GM18870 (cell line): ENCODE measurements around the gene RAB11FIP4.
"Not testable (repeated sequence)": the region's sequence is repeated elsewhere in the genome, so short reads cannot be mapped to it uniquely, and the experiment has no call there.

Experiments used
- ATAC-seq: cut with Tn5 transposase; IDR thresholded peaks from one replicate; pipeline ENCODE4 v1.9.1; 2021; ENCODE audit warnings: moderate library complexity; ENCODE audit not compliant: unreplicated experiment

The RAB11FIP4 gene, protein sequence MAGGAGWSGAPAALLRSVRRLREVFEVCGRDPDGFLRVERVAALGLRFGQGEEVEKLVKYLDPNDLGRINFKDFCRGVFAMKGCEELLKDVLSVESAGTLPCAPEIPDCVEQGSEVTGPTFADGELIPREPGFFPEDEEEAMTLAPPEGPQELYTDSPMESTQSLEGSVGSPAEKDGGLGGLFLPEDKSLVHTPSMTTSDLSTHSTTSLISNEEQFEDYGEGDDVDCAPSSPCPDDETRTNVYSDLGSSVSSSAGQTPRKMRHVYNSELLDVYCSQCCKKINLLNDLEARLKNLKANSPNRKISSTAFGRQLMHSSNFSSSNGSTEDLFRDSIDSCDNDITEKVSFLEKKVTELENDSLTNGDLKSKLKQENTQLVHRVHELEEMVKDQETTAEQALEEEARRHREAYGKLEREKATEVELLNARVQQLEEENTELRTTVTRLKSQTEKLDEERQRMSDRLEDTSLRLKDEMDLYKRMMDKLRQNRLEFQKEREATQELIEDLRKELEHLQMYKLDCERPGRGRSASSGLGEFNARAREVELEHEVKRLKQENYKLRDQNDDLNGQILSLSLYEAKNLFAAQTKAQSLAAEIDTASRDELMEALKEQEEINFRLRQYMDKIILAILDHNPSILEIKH

DNA sequence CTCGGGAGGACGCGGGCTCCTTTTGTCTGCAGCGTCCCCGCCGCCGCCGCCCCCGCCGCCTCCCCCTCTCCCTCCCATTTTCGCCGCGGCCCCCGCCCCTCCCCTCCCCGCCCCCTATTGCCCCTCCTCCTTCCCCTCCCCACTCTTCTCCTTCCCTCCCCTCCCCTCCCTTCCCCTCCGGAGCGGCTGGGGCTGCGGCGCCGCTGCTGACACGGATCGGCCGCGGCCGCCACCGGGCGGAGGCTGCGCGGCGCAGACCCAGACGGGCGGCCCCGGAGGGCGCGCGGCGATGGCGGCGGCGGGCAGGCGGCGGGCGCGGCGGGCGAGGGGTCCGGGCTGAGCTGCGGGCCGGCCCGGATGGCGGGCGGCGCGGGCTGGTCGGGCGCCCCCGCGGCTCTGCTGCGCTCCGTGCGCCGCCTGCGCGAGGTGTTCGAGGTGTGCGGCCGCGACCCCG is at the start of gene RAB11FIP4:
Gene RAB11FIP4 (plus strand): TSS at position 180 of the 454 bp plus-strand sequence. CDS start 178 bp downstream, at position 358.
- ATAC-seq = no peak

DNA sequence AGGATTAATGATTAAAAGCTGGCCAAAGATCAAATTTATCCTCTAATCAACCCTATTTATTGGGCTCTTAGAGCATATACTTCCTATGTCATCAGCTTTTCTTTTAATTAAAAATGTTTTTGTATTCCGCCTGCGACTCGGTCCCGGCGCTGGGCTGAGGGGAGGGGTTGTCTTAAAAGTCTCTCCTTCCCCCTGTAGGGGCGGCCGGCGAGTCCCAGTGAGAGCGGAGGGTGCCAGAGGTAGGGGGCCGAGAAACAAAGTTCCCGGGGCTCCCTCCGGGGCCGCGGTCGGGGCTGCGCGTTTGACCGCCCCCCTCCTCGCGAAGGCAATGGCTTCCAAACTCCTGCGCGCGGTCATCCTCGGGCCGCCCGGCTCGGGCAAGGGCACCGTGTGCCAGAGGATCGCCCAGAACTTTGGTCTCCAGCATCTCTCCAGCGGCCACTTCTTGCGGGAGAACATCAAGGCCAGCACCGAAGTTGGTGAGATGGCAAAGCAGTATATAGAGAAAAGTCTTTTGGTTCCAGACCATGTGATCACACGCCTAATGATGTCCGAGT is 46.2 kb upstream of the RAB11FIP4 start:
- not testable (repeated sequence) for ATAC-seq

DNA sequence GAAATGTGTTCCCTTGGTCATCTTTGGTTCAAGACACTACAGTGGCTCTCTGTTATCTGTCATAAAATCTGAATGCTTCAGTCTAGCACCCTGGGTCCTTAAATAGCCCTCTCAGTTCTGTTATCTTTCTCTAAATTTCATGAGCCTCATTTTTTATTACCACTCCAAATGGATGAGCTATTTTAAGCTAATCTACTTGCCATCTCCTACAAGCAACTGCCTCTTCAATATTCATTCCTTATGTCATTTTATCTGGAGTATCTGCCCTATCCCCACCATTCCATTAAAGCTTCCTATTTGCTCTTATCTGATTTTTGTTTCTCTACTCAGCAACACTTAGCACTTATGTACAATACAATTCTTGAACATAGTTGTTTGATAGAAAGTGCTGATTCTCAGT is 42.0 kb upstream of the RAB11FIP4 start:
- no peak for ATAC-seq

DNA sequence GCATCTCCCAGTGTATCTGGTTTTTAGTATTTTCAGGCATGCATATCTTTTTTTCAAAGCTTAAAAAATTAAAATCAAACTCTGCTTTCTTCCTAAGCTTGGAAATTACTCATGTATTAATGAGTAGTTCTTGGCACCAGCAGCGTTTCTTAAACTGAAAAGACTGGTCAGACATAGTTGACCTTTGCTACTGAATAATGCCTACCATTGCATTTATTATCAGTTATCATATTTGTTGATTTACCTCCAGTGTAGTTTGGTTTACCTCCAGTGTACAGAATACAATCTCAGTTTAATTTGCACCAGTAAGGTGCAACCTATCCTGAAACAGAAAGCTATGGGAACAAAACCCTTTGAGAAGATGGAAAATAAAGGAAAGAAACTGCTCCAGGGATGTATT is 35.5 kb upstream of the RAB11FIP4 start:
- no peak for ATAC-seq

DNA sequence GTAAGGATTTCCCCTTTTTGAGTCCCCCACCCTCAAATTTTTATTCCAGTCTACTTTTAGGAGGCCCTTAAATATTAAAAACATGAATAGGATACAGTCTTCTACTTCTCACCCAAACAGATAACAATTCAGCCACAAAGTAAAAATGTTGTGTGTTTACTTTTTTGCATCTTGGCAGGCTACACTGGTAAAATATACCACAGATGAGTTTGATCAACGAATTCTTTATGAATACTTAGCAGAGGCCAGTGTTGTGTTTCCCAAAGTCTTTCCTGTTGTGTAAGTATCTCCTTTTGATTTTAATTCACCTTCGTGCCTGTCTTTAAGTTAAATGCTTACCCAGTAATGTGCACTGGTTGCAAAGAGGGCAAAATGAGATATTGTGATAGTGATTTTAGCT is 34.4 kb upstream of the RAB11FIP4 start:
- no peak for ATAC-seq

DNA sequence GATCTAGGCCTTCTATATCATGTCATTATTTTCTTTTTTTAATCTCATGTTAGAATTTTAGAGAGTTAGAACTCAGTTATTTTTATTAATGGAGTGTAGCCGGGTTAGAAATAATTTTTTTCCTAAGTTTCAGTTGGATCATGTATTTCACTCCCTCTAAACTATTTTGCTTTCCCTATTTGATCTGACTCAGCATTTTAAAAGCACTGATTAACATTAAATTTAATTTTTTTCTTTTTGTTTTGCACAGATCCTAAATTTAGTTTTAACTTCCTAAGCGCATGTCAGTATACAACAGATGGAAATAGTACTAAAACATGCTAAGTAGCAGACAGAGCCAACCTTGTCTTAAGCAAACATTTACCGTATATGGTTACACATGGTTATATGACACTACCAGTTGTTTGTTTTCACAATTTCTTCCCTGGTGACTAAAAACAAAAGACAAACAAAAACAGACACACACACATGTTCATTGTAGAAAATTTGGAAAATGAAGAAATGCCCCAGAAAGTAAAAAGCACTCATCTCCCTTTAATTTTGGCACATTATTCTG is 33.6 kb upstream of the RAB11FIP4 start:
- no peak for ATAC-seq

DNA sequence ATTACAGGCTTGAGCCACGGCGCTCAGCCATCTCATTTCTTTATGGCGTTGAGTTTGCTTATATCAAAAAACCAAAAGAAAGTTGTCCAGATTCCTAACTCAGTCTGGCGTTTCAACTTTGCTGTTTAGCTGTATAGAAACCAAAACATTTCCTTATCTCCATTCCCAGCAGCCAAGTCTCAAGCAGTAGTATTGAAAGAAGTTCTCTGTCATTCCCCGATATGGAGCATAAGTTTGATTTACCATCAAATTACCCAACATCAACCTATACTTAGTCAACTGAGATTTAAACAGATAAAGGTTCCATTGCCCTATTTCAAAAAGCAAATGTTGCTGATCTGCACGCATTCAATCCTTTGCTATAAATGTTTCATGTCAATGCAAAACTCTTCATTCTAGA is 27.5 kb upstream of the RAB11FIP4 start:
- ATAC-seq = no peak

DNA sequence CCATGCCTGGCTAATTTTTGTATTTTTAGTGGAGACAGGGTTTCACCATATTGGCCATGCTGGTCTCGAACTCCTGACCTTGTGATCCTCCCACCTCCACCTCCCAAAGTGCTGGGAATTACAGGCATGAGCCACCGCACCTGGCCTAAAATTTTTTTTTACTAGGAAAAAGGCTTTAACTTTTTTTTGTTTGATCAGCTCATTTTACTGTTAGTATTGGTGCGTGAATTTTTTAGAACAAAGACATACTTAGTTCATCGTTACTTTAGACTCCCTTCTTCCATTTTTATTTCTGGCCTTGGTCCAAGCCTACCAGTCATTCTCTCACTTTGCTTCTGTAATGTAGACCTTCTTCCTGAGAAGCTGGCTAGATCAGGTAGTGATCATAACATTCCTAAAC is 25.4 kb upstream of the RAB11FIP4 start:
- ATAC-seq = no peak

DNA sequence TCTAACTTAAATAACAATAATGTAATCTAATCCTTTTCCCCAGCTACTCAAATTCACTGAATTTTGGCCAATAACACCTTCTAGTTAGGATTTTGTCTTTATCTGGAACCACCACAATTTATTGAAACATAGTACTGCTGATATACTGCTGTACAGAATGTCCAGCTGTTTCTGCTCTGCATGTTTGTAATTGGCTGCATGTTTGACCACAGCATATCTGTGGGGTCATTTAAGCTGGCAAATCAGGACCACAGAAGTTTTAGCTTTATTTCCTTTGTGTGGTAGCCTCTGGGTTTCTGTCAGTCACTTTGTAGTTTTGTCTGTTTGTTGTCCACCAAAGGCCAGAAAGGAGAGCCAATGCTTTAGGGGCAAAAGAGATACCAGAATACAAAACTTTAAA is 22.2 kb upstream of the RAB11FIP4 start:
- ATAC-seq = no peak

DNA sequence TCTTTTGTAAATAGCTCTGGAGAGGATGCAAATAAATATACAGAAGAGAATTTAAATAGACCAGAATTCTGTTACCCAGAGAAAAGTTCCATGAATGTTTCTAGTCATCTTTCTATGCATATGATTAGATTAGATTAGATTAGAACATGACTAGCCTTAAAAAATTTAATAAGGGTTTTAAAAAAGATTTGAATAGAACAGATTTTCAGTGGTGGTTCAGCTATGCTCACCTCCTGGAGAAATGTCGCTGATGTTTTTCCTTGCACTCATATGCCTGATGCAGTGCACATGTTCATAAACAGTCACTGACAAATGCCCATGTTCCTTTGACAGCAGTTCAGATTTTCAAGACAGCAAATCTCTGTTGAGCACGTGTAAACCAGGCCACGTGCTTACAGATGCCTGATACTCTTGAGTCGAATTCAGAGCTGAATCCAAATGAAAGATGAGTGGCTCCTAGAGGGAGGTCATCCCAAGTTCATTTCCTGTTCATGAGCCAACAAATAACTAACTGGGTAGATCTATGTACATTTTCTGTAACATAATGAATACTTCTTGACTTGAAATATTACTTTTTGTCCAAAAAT is 19.9 kb upstream of the RAB11FIP4 start:
- no peak for ATAC-seq

DNA sequence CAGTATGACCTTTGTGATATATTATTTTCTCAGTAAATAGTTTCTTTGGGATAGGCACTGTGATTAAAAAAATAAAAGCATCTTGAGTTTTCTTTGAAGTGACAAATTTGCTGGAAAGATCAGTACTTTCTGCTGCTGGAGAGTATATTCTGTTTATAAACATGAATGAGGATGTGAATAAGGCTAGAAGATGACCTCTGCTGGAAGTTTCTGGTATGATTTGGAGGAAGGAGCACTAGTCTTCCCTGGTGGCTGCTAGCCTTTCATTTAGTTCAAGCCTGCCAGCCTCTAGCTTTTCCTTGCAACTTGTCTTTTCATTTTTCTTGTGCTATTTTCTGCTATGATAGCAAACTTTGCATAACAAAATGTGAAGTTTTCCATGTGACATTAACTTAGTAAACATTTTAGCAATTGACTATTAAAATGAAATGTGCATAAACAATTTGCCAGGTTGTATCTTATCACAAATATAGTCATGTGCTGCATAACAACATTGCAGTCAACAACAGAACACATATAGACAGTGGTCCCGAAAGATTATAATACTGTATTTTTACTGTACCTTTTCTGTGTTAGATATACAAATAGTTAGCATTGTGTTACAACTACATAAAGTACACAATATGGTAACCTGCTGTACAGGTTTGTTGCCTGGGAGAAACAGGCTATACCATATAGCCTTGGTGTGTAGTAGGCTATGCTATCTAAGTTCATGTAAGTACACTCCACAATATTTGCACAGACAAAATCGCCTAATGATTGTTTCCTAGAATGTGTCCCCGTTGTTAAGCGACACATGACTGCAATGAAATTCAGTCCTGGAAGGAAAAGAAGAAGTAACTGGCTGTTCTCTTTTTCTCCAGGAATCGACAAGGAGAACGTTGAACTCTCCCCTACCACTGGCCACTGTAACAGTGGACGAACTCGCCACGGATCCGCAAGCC is 18.1 kb upstream of the RAB11FIP4 start:
- ATAC-seq = no peak

DNA sequence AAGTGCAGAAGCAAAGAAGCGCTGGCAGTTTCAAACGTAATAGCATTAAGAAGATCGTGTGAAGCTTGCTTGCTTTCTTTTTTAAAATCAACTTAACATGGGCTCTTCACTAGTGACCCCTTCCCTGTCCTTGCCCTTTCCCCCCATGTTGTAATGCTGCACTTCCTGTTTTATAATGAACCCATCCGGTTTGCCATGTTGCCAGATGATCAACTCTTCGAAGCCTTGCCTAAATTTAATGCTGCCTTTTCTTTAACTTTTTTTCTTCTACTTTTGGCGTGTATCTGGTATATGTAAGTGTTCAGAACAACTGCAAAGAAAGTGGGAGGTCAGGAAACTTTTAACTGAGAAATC is 17.4 kb upstream of the RAB11FIP4 start:
- ATAC-seq = no peak

DNA sequence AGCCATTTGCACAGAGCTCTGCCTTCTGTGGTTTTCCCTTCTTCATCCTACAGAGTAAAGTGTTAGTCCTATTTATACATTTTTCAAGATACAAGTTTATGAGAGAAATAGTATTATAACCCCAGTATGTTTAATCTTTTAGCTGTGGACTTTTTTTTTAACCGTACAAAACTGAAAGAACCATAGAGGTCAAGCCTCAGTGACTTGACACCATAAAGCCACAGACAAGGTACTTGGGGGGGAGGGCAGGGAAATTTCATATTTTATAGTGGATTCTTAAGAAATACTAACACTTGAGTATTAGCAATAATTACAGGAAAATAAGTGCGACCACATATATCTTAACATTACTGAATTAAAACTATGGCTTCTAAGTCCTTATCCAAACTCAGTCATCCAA is 17.0 kb upstream of the RAB11FIP4 start:
- ATAC-seq = no peak

DNA sequence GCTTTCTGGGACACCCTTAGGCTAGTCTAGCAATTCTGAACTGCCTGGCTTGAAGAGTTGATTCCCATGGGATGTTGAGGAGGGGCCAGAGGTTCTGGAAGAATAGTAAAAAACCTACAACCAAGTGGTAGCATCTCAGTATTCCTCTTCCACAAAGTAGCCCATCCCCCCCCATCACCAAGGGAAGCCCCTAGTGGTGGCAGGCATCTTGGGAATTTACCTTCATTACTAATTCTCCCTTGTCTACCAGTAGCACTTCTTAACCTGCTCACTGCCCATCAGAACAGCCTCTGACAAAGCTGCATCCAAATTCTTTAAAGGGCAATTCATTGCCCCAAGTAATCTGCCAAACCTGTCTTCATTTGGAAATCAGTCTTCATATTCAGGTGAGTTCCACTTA is 12.8 kb upstream of the RAB11FIP4 start:
- no peak for ATAC-seq

DNA sequence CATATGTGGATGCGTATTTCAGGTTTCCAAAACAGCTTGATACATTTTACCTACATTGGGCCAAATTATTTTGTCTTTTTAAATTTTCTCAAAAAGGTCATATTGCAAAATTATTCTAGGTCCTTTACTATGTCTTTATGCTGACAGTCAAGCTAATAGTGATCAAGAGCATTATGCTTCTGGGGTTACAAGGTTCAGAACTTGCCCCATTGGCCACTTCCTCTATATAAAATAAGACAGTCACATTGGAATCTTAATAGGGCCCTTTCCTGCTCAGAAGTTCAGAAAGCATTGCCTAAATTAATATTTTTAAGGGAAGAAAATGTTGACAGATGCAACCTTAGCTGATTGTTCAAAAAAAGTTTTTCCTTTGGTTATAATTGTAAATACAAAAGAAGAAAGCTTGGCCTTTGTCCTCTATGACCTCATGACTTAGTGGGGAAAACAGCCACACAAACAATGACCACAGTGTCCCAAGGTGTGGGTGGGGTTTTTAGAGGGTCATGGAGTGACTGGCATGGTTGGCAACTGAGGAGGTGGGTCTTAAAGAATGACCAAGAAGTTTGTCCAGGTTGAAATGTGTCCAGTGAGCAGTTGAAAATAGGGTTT is 11.8 kb upstream of the RAB11FIP4 start:
- no peak for ATAC-seq

DNA sequence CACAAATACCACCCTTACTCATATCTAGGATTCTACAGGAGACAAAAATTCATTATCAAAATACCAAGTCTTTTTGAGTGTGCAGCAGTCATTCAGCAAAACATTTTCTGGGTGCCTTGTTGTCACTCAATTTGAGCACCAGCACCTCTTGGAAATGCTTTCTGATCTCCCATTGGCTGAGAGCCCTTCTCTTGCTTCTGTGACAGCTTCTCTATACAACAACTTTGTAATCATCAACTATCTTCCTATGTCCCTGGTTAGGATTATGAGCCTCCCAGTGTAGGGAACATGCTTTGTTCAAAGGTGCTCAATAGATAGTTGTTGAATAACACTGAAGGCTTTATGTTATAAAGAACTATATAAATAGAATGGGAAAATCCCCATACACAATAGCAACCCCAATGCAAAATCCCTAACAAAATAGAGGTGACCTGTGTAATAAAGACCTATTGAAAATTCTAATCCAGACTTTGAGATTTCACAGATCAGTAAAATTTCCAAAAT is 10.3 kb upstream of the RAB11FIP4 start:
- no peak for ATAC-seq

DNA sequence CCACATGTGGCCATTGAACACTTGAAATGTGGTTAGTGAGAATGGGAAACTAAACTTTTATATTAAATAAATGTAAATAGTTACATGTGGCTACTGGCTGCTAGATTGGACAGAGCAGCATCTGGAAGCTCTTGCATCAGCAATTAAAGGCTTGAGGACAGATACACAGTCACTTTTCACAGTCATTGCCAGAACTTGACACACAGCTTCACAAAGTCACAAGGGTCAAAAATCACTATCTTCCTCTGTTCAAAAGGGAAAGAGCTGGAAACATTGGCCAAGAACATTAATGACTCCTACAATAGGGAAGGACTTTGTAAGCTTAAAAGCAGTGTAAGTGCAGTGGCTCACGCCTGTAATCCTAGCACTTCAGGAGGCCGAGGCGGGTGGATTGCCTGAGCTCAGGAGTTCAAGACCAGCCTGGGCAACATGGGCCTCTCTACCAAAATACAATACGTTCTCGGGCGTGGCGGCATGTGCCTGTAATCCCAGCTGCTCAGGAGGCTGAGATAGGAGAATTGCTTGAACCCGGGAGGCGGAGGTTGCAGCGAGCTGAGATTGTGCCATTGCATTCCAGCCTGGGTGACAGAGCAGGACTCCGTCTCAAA is 8.7 kb upstream of the RAB11FIP4 start:
- ATAC-seq = not testable (repeated sequence)

DNA sequence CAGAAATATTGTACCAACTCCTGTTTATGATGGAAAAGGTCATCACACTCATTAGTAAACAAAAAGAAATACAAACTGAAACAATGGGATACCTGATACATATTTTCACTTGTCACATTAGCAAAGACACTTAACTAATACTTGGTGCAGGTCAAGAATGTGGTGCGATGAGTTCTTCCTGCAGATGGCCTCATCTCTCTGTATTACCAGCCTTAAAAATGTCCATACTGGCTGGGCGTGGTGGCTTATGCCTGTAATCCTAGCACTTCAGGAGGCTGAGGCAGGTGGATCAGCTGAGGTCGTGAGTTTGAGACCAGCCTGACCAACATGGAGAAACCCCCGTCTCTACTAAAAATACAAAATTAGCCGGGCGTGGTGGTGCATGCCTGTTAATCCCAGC is 8.0 kb upstream of the RAB11FIP4 start:
- not testable (repeated sequence) for ATAC-seq
